HG03045 (cell line): Measurements from ENCODE around the gene S100A14.

ENCODE experiments used
- ATAC-seq: cut with Tn5 transposase; IDR thresholded peaks from one replicate; pipeline ENCODE4 v1.9.1; 2021; ENCODE audit warnings: mild to moderate bottlenecking, moderate library complexity; ENCODE audit not compliant: unreplicated experiment

Gene S100A14

GRCh38 chr1:153566414-153567371, 49.4 kb downstream of the S100A14 start:
- no peak for ATAC-seq

- no peak for ATAC-seq
Observed at GRCh38 chr1:153565529-153566374, 50.4 kb downstream of the S100A14 start, which contains the start of gene S100A2. TSS of gene S100A2 (minus strand) at chr1:153565844. CDS start at chr1:153563877, 1,967 bp downstream.
